Cortex of kidney (tissue), 1 donor: ENCODE results near the gene IMPG1.

Source experiments
- DNase-seq: peaks from one replicate; lab custom pipeline; 2025; lab: John Stamatoyannopoulos, UW

Gene IMPG1

GRCh38 chr6:76072562-76072961, at the start of gene IMPG1:
IMPG1 (minus strand) TSS chr6:76072662; CDS start chr6:76072488, 174 bp downstream.
- DNase-seq: no peak

GRCh38 chr6:76120302-76120701, 47.8 kb upstream of the IMPG1 start:
- no peak for DNase-seq

GRCh38 chr6:76073281-76073680, 819 bp upstream of the IMPG1 start:
- no peak for DNase-seq

- DNase-seq: no peak
These were observed 15.0 kb downstream of the IMPG1 start for GRCh38 chr6:76057469-76057868.

- DNase-seq: no peak
These were observed 20.1 kb downstream of the IMPG1 start for GRCh38 chr6:76052314-76052713.

GRCh38 chr6:76043690-76044089, 28.8 kb downstream of the IMPG1 start:
- DNase-seq: no peak

GRCh38 chr6:76035713-76036112, 36.7 kb downstream of the IMPG1 start:
- DNase-seq: no peak

GRCh38 chr6:76026101-76026500, 46.4 kb downstream of the IMPG1 start:
- DNase-seq: no peak

GRCh38 chr6:76014626-76015530, 57.6 kb downstream of the IMPG1 start:
- no peak for DNase-seq

GRCh38 chr6:76004202-76004601, 68.3 kb downstream of the IMPG1 start:
- DNase-seq: no peak

- DNase-seq: no peak
These were observed 68.8 kb downstream of the IMPG1 start for GRCh38 chr6:76003686-76004085.

GRCh38 chr6:76003113-76003512, 69.3 kb downstream of the IMPG1 start:
- DNase-seq: no peak

- DNase-seq: no peak
These were observed 71.8 kb downstream of the IMPG1 start for GRCh38 chr6:76000629-76001028.

- no peak for DNase-seq
These were observed 74.8 kb downstream of the IMPG1 start for GRCh38 chr6:75997696-75998095.

GRCh38 chr6:75993236-75994162, 79.0 kb downstream of the IMPG1 start:
- DNase-seq: no peak

GRCh38 chr6:75991941-75992340, 80.5 kb downstream of the IMPG1 start:
- DNase-seq: no peak

- no peak for DNase-seq
These were observed 85.5 kb downstream of the IMPG1 start for GRCh38 chr6:75986935-75987334.

GRCh38 chr6:75975904-75976303, 96.6 kb downstream of the IMPG1 start:
- DNase-seq: no peak

- no peak for DNase-seq
These were observed 102.4 kb downstream of the IMPG1 start for GRCh38 chr6:75970093-75970492.

- DNase-seq: no peak
These were observed 104.3 kb downstream of the IMPG1 start for GRCh38 chr6:75968143-75968542.

- no peak for DNase-seq
These were observed 108.9 kb downstream of the IMPG1 start for GRCh38 chr6:75963569-75963968.

- DNase-seq: no peak
These were observed 120.3 kb downstream of the IMPG1 start for GRCh38 chr6:75952128-75952527.

GRCh38 chr6:75947935-75948334, 124.5 kb downstream of the IMPG1 start:
- no peak for DNase-seq
